CD14-positive monocyte (primary cell): Measurements from ENCODE around the gene SHBG. TPM values are rescaled to one million over a fixed set of nuclear protein-coding genes. Genes with fewer than 3 reads are reported as not detected.

Experiments used
- DNase-seq, 3 donors: peaks; one replicate each; pipeline ENCODE4 v3.0.0-alpha.2; 2011 to 2022
- H2AFZ ChIP-seq: 2 replicates; pipeline ENCODE4 v1.6.0; 2012; ENCODE audit warnings: mild to moderate bottlenecking, low read depth, low read length, inconsistent platforms; ENCODE audit not compliant: insufficient read depth, poor library complexity, severe bottlenecking
- H3K27ac ChIP-seq, 2 donors: 1 replicate in 1 of 2; 2 replicates in 1 of 2; pipeline ENCODE4 v1.5.1; 2012 to 2013; ENCODE audit warnings: low read length in 2 of 2, control low read depth in 1 of 2, inconsistent platforms in 1 of 2, low read depth in 1 of 2, mild to moderate bottlenecking in 1 of 2
- H3K27me3 ChIP-seq, 2 donors: one replicate each; pipeline versions ENCODE4 v1.6.0 to v1.6.1; 2011 to 2013; ENCODE audit warnings: low read length in 2 of 2; ENCODE audit not compliant: control insufficient read depth in 2 of 2, insufficient read depth in 2 of 2
- H3K36me3 ChIP-seq, 2 donors: replicated peaks in 1 of 2; 1 replicate in 1 of 2; 2 replicates in 1 of 2; pipeline versions ENCODE4 v1.5.1 to v1.6.1; 2012 to 2013; ENCODE audit warnings: low read length in 2 of 2, control low read depth in 1 of 2, inconsistent platforms in 1 of 2, mild to moderate bottlenecking in 1 of 2; ENCODE audit not compliant: insufficient read depth in 2 of 2, control insufficient read depth in 1 of 2
- H3K4me1 ChIP-seq, 2 donors: 1 replicate in 1 of 2; 2 replicates in 1 of 2; pipeline versions ENCODE4 v1.5.1 to v1.6.1; 2012 to 2013; ENCODE audit warnings: low read length in 2 of 2, control low read depth in 1 of 2, inconsistent platforms in 1 of 2, mild to moderate bottlenecking in 1 of 2, moderate library complexity in 1 of 2; ENCODE audit not compliant: insufficient read depth in 2 of 2, control insufficient read depth in 1 of 2
- H3K4me2 ChIP-seq: replicated peaks from 2 replicates; pipeline ENCODE3; 2012; ENCODE audit warnings: low read length, moderate library complexity, mild to moderate bottlenecking; ENCODE audit not compliant: poor library complexity, severe bottlenecking; ENCODE audit errors: extremely low read depth
- H3K4me3 ChIP-seq, 3 experiments: fragments of 200-600 bp in 1 of 3; sonication (generic) in 1 of 3; replicated peaks in 1 of 3; 1 replicate in 2 of 3; 2 replicates in 1 of 3; pipeline ENCODE4 v1.5.1; 2011 to 2013; ENCODE audit warnings: low read length in 3 of 3, mild to moderate bottlenecking in 3 of 3, control low read depth in 2 of 3, low read depth in 2 of 3, inconsistent platforms in 1 of 3, moderate library complexity in 1 of 3
- H3K79me2 ChIP-seq: 2 replicates; pipeline ENCODE4 v1.6.0; 2012; ENCODE audit warnings: mild to moderate bottlenecking, control low read depth, inconsistent platforms, low read length, moderate library complexity; ENCODE audit not compliant: insufficient read depth
- H3K9ac ChIP-seq: 2 replicates; pipeline ENCODE4 v1.6.0; 2017; ENCODE audit warnings: low read length, mild to moderate bottlenecking; ENCODE audit not compliant: insufficient read depth, poor library complexity, severe bottlenecking
- H3K9me3 ChIP-seq, 2 donors: replicated peaks in 1 of 2; 1 replicate in 1 of 2; 2 replicates in 1 of 2; pipeline versions ENCODE4 v1.5.1 to v1.6.1; 2012 to 2013; ENCODE audit warnings: low read length in 2 of 2, control low read depth in 1 of 2; ENCODE audit not compliant: control insufficient read depth in 1 of 2, insufficient read depth in 1 of 2
- H4K20me1 ChIP-seq: 2 replicates; pipeline ENCODE4 v1.6.0; 2012; ENCODE audit warnings: mild to moderate bottlenecking, low read length, control low read depth, moderate library complexity; ENCODE audit not compliant: insufficient read depth
- H3K27ac Mint-ChIP-seq, 7 donors: one replicate each; pipeline ENCODE4 v1.8.0; 2020; ENCODE audit warnings: mild to moderate bottlenecking in 7 of 7, mixed read lengths in 7 of 7, moderate library complexity in 6 of 7, inconsistent platforms in 2 of 7
- H3K27me3 Mint-ChIP-seq, 3 donors: one replicate each; pipeline ENCODE4 v1.8.0; 2021 to 2022; ENCODE audit warnings: low read depth in 3 of 3, mild to moderate bottlenecking in 3 of 3, mixed read lengths in 3 of 3, moderate library complexity in 3 of 3, inconsistent platforms in 1 of 3
- H3K36me3 Mint-ChIP-seq, 2 donors: one replicate each; pipeline ENCODE4 v1.8.0; 2020; ENCODE audit warnings: mixed read lengths in 2 of 2, inconsistent platforms in 1 of 2, mild to moderate bottlenecking in 1 of 2
- H3K4me1 Mint-ChIP-seq: one replicate; pipeline ENCODE4 v1.8.0; 2020; ENCODE audit warnings: mild to moderate bottlenecking, mixed read lengths
- H3K4me3 Mint-ChIP-seq, 2 donors: one replicate each; pipeline ENCODE4 v1.8.0; 2020; ENCODE audit warnings: mild to moderate bottlenecking in 2 of 2, mixed read lengths in 2 of 2, moderate library complexity in 1 of 2
- H3K9me3 Mint-ChIP-seq, 7 donors: one replicate each; pipeline ENCODE4 v1.8.0; 2020 to 2022; ENCODE audit warnings: mixed read lengths in 7 of 7, mild to moderate bottlenecking in 6 of 7, moderate library complexity in 6 of 7, inconsistent platforms in 2 of 7
- WGBS: methylation state at CpG from one replicate; pipeline ENCODE4 v1.1.5; 2013; ENCODE audit warnings: missing lambda C conversion rate; ENCODE audit not compliant: insufficient coverage; 5-methylcytosine and 5-hydroxymethylcytosine counted together
- intact Hi-C, 2 donors: fragments of 100-400 bp; cut with micrococcal nuclease; formaldehyde crosslinking; loops; one replicate each; pipeline versions ENCODE4 v1.15.0 to v1.15.1; 2023
- polyA plus RNA-seq, 3 donors: library from polyadenylated mRNA; depleted of rRNA in 1 of 3; unstranded in 2 of 3; stranded (reverse) in 1 of 3; fragments of 300-500 nt in 2 of 3; fragments of >200 nt in 1 of 3; fragmentation: Illumina TruSeq in 2 of 3; gene quantifications; 1 replicate in 2 of 3; 2 replicates in 1 of 3; pipeline ENCODE4 v1.2.3, GENCODE V29; 2012 to 2021
- TF ChIP-seq, protein P1 (sequence below): fragments of 200-600 bp; IDR thresholded peaks from one replicate; pipeline ENCODE4 v1.8.0; 2022; ENCODE audit warnings: antibody characterized with exemption, mild to moderate bottlenecking

The SHBG gene
- polyA plus RNA-seq, 3 donors, result 0.43 TPM; not detected in 1

DNA sequence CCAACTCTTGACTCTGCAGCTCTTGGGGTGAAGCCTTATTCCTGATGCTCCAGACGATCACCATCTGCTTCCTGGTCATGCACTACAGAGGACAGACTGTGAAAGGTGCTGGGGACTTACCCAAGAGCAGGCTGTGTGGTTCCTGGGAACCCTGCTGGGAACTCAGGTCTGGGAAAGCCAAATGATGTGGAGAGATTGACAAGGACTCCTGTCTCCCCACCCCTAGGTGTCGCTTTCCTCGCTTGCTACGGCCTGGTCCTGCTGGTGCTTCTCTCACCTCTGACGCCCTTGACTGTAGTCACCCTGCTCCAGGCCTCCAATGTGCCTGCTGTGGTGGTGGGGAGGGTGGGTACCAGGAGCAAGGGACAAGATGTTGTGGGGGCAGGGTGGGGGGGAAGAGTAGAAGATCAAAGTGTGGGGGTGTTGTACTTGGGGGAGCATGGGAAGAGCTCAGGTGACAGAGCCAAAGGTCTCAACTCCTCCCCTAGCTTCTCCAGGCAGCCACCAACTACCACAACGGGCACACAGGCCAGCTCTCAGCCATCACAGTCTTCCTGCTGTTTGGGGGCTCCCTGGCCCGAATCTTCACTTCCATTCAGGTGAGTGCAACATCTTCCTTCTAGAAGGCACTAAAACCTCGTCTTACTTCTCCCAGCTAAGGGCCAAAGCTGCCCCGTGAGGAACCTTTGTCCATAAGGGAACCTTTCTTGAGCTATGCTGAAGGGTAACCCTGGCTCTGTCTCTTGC, 43.1 kb upstream of the SHBG start:
- WGBS, result 77% methylated on average over 5 of the region's 9 CpGs
- peak overlapping the region; percentile 31 to 52 for H3K4me3 Mint-ChIP-seq
- Histone ChIP-seq H3K4me2 (peak overlapping the region; percentile 66), H3K9ac (no peak overlapping the region), H4K20me1 (peaks cover 31% of the 10 kb centered on the region), H3K79me2 (peaks cover 56% of the 10 kb centered on the region), H3K27me3 (no peaks in the 10 kb centered on the region), H3K9me3 (no peaks in the 10 kb centered on the region), H2AFZ (no peak overlapping the region), H3K4me3 (peak overlapping the region in 1 of 3 experiments; percentile 58), H3K27ac (peak overlapping the region in 1 of 2 donors; percentile 76), H3K36me3 (peaks cover 34 to 37% of the 10 kb centered on the region in 2 donors), H3K4me1 (peaks cover 63 to 75% of the 10 kb centered on the region in 2 donors)
- H3K9me3 Mint-ChIP-seq, result peaks cover 0 to 4% (median 0%) of the 10 kb centered on the region in 7 donors
- peaks cover 41 to 57% of the 10 kb centered on the region in 2 donors for H3K36me3 Mint-ChIP-seq
- TF ChIP-seq, protein P1, sequence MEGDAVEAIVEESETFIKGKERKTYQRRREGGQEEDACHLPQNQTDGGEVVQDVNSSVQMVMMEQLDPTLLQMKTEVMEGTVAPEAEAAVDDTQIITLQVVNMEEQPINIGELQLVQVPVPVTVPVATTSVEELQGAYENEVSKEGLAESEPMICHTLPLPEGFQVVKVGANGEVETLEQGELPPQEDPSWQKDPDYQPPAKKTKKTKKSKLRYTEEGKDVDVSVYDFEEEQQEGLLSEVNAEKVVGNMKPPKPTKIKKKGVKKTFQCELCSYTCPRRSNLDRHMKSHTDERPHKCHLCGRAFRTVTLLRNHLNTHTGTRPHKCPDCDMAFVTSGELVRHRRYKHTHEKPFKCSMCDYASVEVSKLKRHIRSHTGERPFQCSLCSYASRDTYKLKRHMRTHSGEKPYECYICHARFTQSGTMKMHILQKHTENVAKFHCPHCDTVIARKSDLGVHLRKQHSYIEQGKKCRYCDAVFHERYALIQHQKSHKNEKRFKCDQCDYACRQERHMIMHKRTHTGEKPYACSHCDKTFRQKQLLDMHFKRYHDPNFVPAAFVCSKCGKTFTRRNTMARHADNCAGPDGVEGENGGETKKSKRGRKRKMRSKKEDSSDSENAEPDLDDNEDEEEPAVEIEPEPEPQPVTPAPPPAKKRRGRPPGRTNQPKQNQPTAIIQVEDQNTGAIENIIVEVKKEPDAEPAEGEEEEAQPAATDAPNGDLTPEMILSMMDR, result no peak
- DNase-seq, result no peak
- intact Hi-C loops, result loop anchor here in 1 of 2 donors (5.0 kb wide), 1 partner anchor 85 kb away; no protein-coding TSS in a partner anchor
- H3K27ac Mint-ChIP-seq, result peak overlapping the region; percentile 71 to 91 (median 83)
- peaks cover 0 to 2% (median 2%) of the 10 kb centered on the region in 3 donors for H3K27me3 Mint-ChIP-seq
- peaks cover 48% of the 10 kb centered on the region for H3K4me1 Mint-ChIP-seq

DNA sequence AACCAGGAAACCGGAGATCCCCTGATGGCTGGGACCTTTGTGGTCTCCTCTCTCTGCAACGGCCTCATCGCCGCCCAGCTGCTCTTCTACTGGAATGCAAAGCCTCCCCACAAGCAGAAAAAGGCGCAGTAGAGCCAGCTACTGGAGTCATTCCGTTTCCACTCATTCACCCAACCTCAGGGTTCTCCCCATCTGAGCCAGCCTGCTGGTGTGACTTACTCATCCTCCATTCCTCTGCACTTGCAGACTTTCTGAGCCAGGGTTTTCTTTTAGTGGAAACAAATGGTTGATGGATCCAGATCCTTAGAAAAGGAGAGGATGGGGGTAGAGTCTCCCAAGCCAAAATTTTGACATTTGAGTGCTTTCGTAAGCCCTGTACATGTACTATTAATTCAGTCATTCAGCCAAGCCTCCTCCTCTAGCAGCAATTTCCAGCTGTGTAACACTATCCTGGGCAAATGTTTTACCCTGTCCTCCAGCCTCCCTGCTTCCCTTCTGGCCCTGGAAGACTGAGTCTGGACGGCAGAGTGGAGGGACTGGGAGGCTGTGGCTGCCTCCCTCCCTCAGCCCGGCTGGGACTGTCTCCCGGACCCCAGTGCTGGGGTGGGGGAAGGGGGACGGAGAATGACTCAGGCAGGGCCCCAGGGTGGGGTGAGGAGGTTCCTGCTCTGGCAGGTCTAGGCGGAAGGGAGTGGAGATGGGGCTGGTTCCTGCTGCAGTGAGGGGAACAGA, 42.3 kb upstream of the SHBG start:
- peaks cover 55 to 68% of the 10 kb centered on the region in 2 donors for H3K4me1 ChIP-seq
- peaks cover 49% of the 10 kb centered on the region for H3K79me2 ChIP-seq
- Mint-ChIP-seq H3K27me3 (peaks cover 0 to 2% (median 2%) of the 10 kb centered on the region in 3 donors), H3K4me1 (peaks cover 40% of the 10 kb centered on the region), H3K36me3 (peaks cover 42 to 57% of the 10 kb centered on the region in 2 donors), H3K4me3 (peak overlapping the region; percentile 32 to 52), H3K9me3 (peaks cover 0 to 4% (median 0%) of the 10 kb centered on the region in 7 donors), H3K27ac (peak overlapping the region; percentile 70 to 91 (median 86))
- no peak overlapping the region for H2AFZ ChIP-seq
- H3K27me3 ChIP-seq, result no peaks in the 10 kb centered on the region
- H4K20me1 ChIP-seq, result peaks cover 23% of the 10 kb centered on the region
- H3K9ac ChIP-seq, result peak overlapping the region; percentile 40
- no peaks in the 10 kb centered on the region for H3K9me3 ChIP-seq
- DNase-seq, result peak in 2 of 3 donors; percentile 50
- TF ChIP-seq, protein P1, result no peak
- peak overlapping the region; percentile 57 to 76 for H3K27ac ChIP-seq
- peaks cover 42 to 44% of the 10 kb centered on the region in 2 donors for H3K36me3 ChIP-seq
- WGBS, result 73% methylated on average over 6 of the region's 12 CpGs
- H3K4me2 ChIP-seq, result peak overlapping the region; percentile 66
- H3K4me3 ChIP-seq, result peak overlapping the region in 1 of 3 experiments; percentile 58
- intact Hi-C loops, result loop anchor here (2.0 to 5.0 kb wide), 3 partner anchors 15 to 85 kb away; no protein-coding TSS in a partner anchor
